Measurements from ENCODE around the gene PTPN4.

GRCh38 chr2:119827866-119828507 is 68.3 kb downstream of the PTPN4 start:
- TF ChIP-seq CTCF (IDR thresholded peaks at IDR 0.05) (no peak), POLR2A (IDR thresholded peaks at IDR 0.05) (no peak)

All from adrenal gland (tissue), 5 donors.